ENCODE measurements around the gene KMT5C.

The KMT5C gene

GRCh38 chr19:55341171-55341588 lies 1.5 kb downstream of the KMT5C start:
- peak; percentile 94 for DNase-seq (ENCODE audit: insufficient read length)
- peak; percentile 83 for FAIRE-seq
- no peak for TF ChIP-seq POLR2AphosphoS5 (IDR thresholded peaks at IDR 0.05; ENCODE audit: low read depth, low read length)
- no peak for TF ChIP-seq POLR2A (IDR thresholded peaks at IDR 0.05; ENCODE audit: low read depth, low read length)
- no peak for TF ChIP-seq TAF1 (IDR thresholded peaks at IDR 0.05; ENCODE audit: borderline replicate concordance, low read depth, low read length)

- no peak for TF ChIP-seq POLR2A (IDR thresholded peaks at IDR 0.05; ENCODE audit: low read depth, low read length)
- TF ChIP-seq POLR2AphosphoS5 (IDR thresholded peaks at IDR 0.05; ENCODE audit: low read depth, low read length), result no peak
- no peak for TF ChIP-seq TAF1 (IDR thresholded peaks at IDR 0.05; ENCODE audit: borderline replicate concordance, low read depth, low read length)
- DNase-seq (ENCODE audit: insufficient read length) (no peak), FAIRE-seq (no peak)
Measured at GRCh38 chr19:55341595-55342531, 2.2 kb downstream of the KMT5C start.

DNA sequence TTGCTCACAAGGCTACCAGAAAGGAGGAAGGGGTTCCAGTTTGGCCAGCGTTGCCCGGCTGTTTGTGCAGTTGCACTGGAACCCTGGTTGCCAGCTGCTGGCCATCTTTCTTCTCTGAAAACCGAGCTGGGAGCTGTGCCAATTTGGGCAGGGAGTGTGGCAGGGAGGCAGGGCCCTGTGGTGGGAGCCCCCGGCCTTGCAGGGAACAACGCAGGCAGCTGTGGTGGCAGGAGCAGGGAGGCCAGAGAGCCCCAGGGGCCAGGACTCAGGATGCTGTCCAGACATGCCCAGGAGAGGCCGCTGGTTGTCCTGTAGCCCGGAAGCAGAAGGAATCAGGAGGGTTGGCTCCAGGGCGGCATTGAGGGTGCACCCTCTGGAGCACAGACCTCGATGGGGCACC lies 4.8 kb downstream of the KMT5C start:
- DNase-seq (ENCODE audit: insufficient read length) (no peak), FAIRE-seq (no peak)
- TF ChIP-seq POLR2AphosphoS5 (IDR thresholded peaks at IDR 0.05; ENCODE audit: low read depth, low read length), result no peak
- no peak for TF ChIP-seq POLR2A (IDR thresholded peaks at IDR 0.05; ENCODE audit: low read depth, low read length)
- no peak for TF ChIP-seq TAF1 (IDR thresholded peaks at IDR 0.05; ENCODE audit: borderline replicate concordance, low read depth, low read length)

DNA sequence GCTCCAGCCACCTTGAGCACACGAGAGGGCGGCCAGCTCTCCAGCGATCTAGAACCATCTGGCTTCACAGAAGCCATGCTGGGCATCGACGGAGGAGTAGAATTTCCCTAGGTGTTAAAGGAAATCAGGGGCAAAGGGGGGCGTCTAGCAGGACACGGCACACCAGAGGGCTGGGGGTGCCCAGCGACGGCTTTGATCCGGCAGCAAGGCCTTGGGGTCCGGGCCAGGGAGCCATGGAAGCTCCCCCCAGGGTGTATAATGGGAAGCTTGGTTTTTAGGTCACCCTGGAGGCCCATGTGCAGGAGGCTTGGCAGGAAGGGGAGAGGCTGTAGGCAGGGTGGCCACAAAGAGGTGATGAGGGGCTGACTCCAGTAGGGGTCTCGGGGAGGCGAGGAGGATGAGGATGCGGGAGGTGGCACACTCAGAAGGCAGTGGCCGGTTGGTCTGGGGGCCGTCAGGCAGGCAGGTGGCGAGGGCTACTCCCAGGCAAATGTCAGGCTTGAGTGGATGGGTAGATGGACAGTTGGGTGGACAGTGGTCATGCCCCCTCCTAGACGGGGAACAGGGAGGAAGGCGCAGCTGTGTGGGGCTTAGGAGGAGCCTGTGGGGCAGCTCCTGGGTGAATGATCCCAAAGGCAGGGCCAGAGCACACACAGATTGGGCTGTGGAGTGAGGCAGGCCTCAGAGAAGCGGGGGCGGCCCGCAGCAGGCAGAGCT lies 5.6 kb downstream of the KMT5C start:
- DNase-seq (ENCODE audit: insufficient read length) (no peak), FAIRE-seq (no peak)
- TF ChIP-seq POLR2AphosphoS5 (IDR thresholded peaks at IDR 0.05; ENCODE audit: low read depth, low read length) (no peak), TAF1 (IDR thresholded peaks at IDR 0.05; ENCODE audit: borderline replicate concordance, low read depth, low read length) (no peak), POLR2A (IDR thresholded peaks at IDR 0.05; ENCODE audit: low read depth, low read length) (no peak)

- no peak for TF ChIP-seq POLR2AphosphoS5 (IDR thresholded peaks at IDR 0.05; ENCODE audit: low read depth, low read length)
- no peak for TF ChIP-seq TAF1 (IDR thresholded peaks at IDR 0.05; ENCODE audit: borderline replicate concordance, low read depth, low read length)
- TF ChIP-seq POLR2A (IDR thresholded peaks at IDR 0.05; ENCODE audit: low read depth, low read length), result no peak
- FAIRE-seq (no peak), DNase-seq (ENCODE audit: insufficient read length) (no peak)
Measured at GRCh38 chr19:55345818-55346724, 6.4 kb downstream of the KMT5C start.

GRCh38 chr19:55346725-55347441 lies 7.2 kb downstream of the KMT5C start:
- FAIRE-seq (no peak), DNase-seq (ENCODE audit: insufficient read length) (no peak)
- TF ChIP-seq POLR2A (IDR thresholded peaks at IDR 0.05; ENCODE audit: low read depth, low read length) (no peak), POLR2AphosphoS5 (IDR thresholded peaks at IDR 0.05; ENCODE audit: low read depth, low read length) (no peak), TAF1 (IDR thresholded peaks at IDR 0.05; ENCODE audit: borderline replicate concordance, low read depth, low read length) (no peak)

- FAIRE-seq (no peak), DNase-seq (ENCODE audit: insufficient read length) (no peak)
- no peak for TF ChIP-seq POLR2A (IDR thresholded peaks at IDR 0.05; ENCODE audit: low read depth, low read length)
- no peak for TF ChIP-seq TAF1 (IDR thresholded peaks at IDR 0.05; ENCODE audit: borderline replicate concordance, low read depth, low read length)
Measured at GRCh38 chr19:55347442-55348009, 7.8 kb downstream of the KMT5C start.

- FAIRE-seq, result no peak
- no peak for DNase-seq (ENCODE audit: insufficient read length)
- TF ChIP-seq TAF1 (IDR thresholded peaks at IDR 0.05; ENCODE audit: borderline replicate concordance, low read depth, low read length), result no peak
- no peak for TF ChIP-seq POLR2A (IDR thresholded peaks at IDR 0.05; ENCODE audit: low read depth, low read length)
- no peak for TF ChIP-seq POLR2AphosphoS5 (IDR thresholded peaks at IDR 0.05; ENCODE audit: low read depth, low read length)
Measured at GRCh38 chr19:55348317-55349034, 8.8 kb downstream of the KMT5C start.

- no peak for TF ChIP-seq TAF1 (IDR thresholded peaks at IDR 0.05; ENCODE audit: borderline replicate concordance, low read depth, low read length)
- no peak for TF ChIP-seq POLR2AphosphoS5 (IDR thresholded peaks at IDR 0.05; ENCODE audit: low read depth, low read length)
- TF ChIP-seq POLR2A (IDR thresholded peaks at IDR 0.05; ENCODE audit: low read depth, low read length), result no peak
- DNase-seq (ENCODE audit: insufficient read length) (no peak), FAIRE-seq (no peak)
Measured at GRCh38 chr19:55350620-55351315, 11.1 kb downstream of the KMT5C start.
